GM19328 (cell line): ENCODE results near the gene RAB6A.
"Not testable (repeated sequence)": the region's sequence is repeated elsewhere in the genome, so short reads cannot be mapped to it uniquely, and the experiment has no call there.

ENCODE experiments used
- ATAC-seq: cut with Tn5 transposase; IDR thresholded peaks from one replicate; pipeline ENCODE4 v1.9.1; 2021; ENCODE audit warnings: mild to moderate bottlenecking, moderate library complexity; ENCODE audit not compliant: unreplicated experiment

The RAB6A gene

GRCh38 chr11:73729594-73730206 is 31.2 kb downstream of the RAB6A start:
- no peak for ATAC-seq

DNA sequence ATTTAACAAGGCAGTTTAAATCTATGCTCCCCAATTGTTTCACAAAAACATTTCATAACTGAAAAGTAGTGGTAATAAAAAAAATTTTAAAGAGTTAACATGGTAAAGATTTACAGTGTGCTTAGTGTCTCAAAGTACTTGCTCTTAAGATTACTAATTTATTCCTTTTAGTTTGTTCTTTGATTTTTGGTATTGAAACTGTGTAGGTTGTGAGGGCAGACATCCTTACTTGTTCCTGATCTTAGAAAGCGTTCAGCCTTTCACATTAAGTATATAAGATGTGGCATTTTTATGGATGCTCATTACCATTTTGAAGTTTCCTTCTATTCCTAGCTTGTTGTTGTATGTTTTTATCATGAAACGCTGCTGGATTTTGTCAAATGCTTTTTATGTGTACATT is 32.9 kb downstream of the RAB6A start:
- no peak for ATAC-seq

- no peak for ATAC-seq
Observed at GRCh38 chr11:73726825-73727224, 34.0 kb downstream of the RAB6A start.

DNA sequence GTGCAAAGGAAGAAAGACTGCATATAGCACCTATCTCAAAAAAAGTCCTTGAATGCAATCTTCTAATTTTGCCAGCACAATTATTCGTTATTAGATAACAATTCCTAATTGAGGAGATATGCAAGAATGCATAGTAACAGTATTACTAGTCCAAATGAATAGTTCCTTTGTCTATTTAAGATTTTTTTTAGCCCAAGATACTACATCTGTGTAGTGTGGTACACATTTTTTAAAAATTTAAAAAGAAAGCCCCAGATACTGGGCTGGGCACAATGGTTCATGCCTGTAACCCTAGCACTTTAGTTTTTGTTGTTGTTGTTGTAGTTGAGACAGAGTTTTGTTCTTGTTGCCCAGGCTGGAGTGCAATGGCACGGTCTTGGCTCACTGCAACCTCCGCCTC is 43.7 kb downstream of the RAB6A start:
- no peak for ATAC-seq

DNA sequence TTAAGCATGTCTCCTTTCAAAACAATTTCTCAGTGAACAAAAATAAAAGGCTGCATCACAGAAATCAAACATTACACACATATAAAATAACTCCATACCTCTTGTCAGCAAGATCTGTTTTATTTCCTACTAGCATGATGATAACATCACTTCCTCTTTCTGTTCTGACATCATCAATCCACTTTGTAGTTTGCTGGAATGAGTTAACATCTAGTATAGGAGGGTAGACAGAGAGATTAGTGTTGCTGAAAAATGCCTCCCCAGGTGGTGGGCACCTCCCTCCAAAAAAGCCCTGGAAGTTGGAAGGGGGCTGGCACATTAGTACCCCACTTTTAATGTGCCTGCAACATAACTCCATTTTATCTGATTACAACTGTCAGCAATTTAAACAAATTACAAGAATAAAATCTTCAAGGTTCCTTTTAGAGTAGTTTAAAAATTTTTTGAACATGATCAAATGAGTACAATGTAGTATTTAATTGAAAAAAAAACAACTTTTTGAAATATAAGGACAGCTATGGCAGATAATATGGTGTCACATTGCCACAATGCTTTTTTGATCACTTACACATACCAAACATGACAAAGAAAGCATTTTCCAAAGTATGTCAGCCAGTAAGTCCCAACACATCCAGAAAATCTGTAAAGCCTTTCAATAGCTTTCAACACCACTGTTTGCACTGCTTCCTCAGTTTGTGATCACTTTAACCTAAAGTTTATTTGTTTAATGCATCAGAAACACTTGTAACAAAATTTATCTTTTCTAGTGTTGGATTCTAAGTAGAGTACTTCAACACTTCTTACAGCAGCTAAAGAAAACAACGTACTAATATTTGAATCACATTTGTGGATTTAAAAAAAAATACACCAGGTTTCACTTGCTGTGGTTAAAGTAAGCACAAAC is 44.5 kb downstream of the RAB6A start:
- ATAC-seq: no peak

- ATAC-seq: no peak
Observed at GRCh38 chr11:73715541-73715940, 45.3 kb downstream of the RAB6A start.

GRCh38 chr11:73710964-73711363 is 49.9 kb downstream of the RAB6A start:
- ATAC-seq: no peak

DNA sequence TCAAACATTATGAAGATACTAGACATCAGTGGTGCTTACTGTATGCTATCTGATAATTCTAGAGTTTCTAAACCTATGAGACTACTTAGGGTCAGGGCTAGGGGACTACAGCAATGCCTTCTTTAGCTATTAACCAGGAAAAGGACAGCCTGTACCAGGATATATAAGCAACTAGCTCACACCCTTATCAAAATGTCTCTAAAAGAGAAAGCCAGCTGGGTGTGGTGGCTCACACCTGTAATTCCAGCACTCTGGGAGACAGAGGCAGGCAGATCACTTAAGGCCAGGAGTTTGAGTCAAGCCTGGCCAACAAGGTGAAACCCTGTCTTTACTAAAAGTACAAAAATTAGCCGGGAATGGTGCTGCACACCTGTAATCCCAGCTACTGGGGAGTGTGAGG is 55.8 kb downstream of the RAB6A start:
- no peak for ATAC-seq

- ATAC-seq: no peak
Observed at GRCh38 chr11:73693899-73694525, 66.9 kb downstream of the RAB6A start.

GRCh38 chr11:73680687-73681086 is 80.2 kb downstream of the RAB6A start:
- no peak for ATAC-seq

DNA sequence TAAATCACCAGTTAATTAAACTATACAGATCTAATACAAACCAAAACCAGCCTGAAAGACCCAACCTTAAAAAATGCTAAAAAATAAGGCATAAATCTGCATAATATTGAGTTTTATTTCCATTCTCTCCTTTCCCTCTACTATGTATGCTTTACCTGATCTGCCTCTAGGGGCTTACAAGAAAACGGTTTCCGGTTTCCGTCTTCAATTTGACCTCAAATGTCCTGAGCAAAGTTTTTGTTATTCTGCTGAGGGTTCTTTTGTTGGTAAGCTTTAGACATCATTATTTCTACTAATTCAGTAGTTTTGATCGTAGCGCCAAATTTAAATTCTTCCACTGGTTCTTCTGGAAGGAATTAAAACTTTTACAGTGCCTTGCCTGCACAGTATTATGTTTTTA is 84.3 kb downstream of the RAB6A start:
- not testable (repeated sequence) for ATAC-seq

- ATAC-seq: no peak
Observed at GRCh38 chr11:73671701-73672100, 89.2 kb downstream of the RAB6A start.

DNA sequence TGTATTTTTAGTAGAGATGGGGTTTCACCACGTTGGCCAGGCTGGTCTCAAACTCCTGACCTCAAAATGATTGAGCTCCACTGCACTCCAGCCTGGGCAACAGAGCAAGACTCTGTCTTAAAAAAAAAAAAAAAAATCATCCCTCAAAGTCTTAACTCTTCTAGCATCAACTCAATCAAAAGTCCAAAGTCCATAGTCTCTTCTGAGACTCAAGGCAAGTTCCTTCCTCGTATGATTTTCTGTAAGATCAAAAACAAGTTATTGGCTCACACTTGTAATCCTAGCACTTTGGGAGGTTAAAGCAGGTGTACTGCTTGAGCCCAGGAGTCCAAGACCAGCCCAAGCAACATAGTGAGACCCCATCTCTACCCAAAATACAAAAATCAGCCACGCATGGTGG is 90.1 kb downstream of the RAB6A start:
- ATAC-seq: no peak

DNA sequence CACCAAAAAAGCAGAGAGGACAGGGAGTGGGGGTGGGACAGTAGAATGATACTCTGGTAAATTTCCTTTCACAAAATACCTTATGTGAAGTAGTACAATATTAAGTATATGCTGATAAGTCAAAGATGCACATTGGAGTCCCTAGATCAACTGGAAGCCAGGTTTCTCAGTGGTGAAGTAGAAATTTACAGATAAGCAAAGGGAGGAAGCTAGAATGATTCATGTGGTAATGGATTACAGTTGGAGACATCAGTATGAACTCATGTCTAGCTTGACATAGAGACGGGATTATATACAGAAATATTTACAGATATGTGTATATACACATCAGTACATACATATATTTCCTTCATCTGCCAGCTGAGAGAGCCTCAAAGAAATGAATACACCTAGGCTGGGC is 93.0 kb downstream of the RAB6A start:
- ATAC-seq: no peak

DNA sequence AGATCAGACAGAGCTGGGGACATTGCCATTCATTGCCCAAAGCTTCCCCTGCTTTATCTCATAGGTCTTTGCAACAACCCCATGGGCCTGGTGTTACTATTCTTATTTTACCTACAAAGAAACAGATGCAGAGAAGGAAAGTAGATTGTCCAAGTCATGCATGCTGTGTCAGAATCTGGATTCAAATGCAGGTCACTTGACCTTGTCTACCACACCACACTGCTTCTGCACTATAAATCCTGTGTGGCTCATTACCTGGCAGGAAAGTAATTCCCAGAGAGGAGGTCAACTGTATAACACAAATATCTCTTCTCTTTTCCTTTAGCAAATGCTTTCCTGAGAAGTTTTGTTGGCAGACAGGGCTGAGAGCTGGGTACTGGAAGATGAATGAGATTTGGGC is 96.0 kb downstream of the RAB6A start:
- no peak for ATAC-seq

DNA sequence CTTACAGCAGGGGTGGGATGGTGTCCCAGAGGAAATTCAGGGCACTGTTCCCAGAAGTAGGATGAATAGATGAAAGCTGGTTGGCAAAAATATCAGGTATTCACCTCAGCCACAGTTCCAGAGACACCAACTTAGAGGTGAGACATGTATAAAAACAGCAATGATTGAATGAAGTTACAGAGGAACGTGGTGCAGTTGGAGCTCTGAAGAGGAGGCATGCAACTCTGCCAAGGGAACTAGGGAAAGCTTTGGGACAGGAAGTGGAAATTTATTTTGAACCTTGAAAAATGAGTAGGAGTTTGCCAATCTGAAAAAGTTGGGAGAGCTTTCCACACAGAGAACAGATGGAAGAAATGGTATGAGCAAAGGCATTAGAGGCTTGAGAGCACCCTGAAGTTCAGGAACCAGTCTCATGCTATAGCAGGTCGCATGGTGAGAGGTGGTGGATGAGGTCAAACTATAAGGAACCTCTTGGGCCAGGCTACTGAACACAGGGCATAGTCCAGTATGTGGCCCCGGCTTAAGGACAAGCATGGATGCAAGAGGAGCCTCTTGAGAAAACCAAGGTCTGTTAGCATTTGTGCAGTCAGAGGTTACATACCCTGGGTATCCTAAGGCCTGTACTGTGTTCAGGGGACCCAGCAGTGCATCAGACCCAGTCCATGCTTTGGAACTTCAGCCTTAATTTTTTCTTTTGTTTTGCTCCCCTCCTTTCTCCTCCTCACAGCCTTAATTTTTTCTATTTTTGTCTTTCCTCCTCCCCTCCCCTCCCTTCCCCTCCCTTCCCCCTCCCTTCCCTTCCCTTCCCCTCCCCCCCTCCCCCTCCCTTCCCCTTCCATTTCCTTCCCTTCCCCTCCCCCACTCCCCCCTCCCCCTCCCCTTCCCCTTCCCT is 97.0 kb downstream of the RAB6A start:
- no peak for ATAC-seq

GRCh38 chr11:73662445-73663157 is 98.3 kb downstream of the RAB6A start:
- no peak for ATAC-seq

DNA sequence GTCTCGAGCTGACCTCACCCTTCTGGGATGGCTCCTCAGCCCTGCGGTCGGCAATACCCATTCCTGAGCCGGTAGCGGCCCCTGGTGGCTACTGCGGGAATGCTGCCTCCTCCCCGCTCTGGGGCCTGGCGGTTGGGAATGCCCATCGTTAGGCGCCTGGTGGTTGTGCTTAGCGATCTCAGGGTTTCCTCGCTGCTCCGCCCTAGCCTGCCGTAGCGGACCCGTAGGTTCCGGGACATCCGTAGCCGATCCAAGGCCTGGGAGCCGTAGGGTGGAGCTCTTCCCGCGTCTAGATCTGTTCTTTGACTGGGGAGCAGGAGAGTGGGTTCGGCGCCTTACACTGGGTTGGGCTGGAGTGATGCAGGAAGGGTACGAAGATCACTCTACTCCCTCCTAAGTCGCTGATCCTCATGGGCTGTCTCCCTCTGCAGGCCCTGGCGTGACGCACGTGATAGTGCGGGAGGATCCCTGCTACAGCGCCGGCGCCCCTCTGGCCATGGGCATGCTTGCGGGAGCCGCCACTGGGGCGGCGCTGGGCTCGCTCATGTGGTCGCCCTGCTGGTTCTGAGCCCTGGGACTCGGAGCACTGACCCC is 99.7 kb downstream of the RAB6A start:
- ATAC-seq: peak; percentile 69

GRCh38 chr11:73660497-73661034 is 100.3 kb downstream of the RAB6A start:
- no peak for ATAC-seq

DNA sequence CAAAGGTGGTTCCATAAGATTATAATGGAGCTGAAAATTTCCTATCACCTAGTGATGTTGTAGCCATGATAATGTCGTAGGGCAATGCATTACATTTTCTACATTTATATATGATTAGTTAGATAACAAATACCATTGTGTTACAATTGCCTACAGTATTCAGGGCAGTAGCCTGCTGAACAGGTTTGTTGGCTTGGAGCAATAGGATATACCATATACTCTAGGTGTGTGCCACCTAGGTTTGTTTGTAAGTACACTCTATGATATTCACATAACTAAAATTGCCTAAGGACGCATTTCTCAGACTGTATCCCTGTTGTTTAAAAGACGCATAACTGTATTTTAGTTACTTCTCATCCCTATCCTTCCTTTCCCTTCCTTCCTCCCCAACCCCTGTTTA is 100.9 kb downstream of the RAB6A start:
- no peak for ATAC-seq
